Thyroid gland (tissue), 4 donors: Measurements from ENCODE around the gene PNPLA6.

Experiments used
- POLR2A ChIP-seq, 2 donors: fragments of 450-650 bp; IDR thresholded peaks; one replicate each; pipeline ENCODE4 v1.6.1; 2017; ENCODE audit warnings: antibody characterized with exemption in 2 of 2, mild to moderate bottlenecking in 2 of 2, moderate library complexity in 1 of 2
- TF ChIP-seq, protein P1 (sequence below), 6 experiments: fragments of 200-600 bp in 3 of 6; fragments of 450-650 bp in 3 of 6; sonication (generic) in 3 of 6; IDR thresholded peaks; one replicate each; pipeline ENCODE4 v1.5.1; 2016 to 2019; ENCODE audit warnings: antibody characterized with exemption in 6 of 6, mild to moderate bottlenecking in 2 of 6, inconsistent platforms in 1 of 6, moderate library complexity in 1 of 6

DNA sequence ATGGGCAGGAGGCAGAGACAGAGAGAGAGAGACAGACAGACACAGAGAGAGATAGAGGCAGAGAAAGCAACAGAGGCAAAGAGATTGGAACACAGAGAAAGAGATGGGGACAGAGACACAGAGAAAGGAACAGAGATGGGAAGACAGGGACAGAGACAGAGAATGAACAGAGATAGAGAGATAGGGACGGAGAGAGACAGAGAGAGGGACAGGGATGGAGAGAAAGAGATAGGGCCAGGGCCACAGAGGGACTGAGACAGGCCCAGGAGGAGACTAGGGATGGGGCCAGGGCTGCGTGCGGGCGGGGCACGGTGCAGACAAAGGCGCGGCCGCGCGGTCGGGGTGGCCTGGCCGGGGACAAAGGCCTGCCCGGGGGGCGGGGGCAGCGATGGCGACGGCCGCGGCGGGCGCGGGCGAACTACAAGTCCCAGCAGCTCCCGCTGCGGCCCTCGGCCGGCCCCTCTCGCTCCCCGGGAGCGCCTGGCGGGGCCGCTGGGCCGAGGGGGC lies 19.8 kb upstream of the PNPLA6 start, which contains the start of gene ZNF358:
- TF ChIP-seq, protein P1, sequence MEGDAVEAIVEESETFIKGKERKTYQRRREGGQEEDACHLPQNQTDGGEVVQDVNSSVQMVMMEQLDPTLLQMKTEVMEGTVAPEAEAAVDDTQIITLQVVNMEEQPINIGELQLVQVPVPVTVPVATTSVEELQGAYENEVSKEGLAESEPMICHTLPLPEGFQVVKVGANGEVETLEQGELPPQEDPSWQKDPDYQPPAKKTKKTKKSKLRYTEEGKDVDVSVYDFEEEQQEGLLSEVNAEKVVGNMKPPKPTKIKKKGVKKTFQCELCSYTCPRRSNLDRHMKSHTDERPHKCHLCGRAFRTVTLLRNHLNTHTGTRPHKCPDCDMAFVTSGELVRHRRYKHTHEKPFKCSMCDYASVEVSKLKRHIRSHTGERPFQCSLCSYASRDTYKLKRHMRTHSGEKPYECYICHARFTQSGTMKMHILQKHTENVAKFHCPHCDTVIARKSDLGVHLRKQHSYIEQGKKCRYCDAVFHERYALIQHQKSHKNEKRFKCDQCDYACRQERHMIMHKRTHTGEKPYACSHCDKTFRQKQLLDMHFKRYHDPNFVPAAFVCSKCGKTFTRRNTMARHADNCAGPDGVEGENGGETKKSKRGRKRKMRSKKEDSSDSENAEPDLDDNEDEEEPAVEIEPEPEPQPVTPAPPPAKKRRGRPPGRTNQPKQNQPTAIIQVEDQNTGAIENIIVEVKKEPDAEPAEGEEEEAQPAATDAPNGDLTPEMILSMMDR (IDR thresholded peaks at IDR 0.05) = no peak
- TF ChIP-seq POLR2A (IDR thresholded peaks at IDR 0.05) = peak in 1 of 2 donors; percentile 23
